ENCODE measurements around the gene ZFP69B. TPM values are rescaled to one million over a fixed set of nuclear protein-coding genes. Genes with fewer than 3 reads are reported as not detected.

Gene ZFP69B
- total RNA-seq, 1 experiment from 2014 or later: 1.2 TPM

GRCh38 chr1:40404670-40405462 lies 45.4 kb upstream of the ZFP69B start:
- Mint-ChIP-seq H3K27ac (ENCODE audit: unreplicated experiment) (no peak overlapping the region), H3K9me3 (ENCODE audit: unreplicated experiment) (no peaks in the 10 kb centered on the region), H3K4me3 (ENCODE audit: unreplicated experiment) (no peak overlapping the region), H3K4me1 (ENCODE audit: low read depth, unreplicated experiment) (no peaks in the 10 kb centered on the region), H3K27me3 (ENCODE audit: insufficient read depth, unreplicated experiment) (no peaks in the 10 kb centered on the region), H3K36me3 (ENCODE audit: insufficient read depth, unreplicated experiment) (no peaks in the 10 kb centered on the region)
- POLR2A ChIA-PET: no interaction called here
- DNase-seq: peak in 1 of 2 experiments; percentile 19
- H3K4me3 ChIP-seq (ENCODE audit: low read depth, low read length): no peak overlapping the region
- H3K9me3 ChIP-seq: no peaks in the 10 kb centered on the region
- CTCF ChIA-PET: interaction anchor here (0.6 to 1.5 kb wide), 11 partner anchors 20 to 365 kb away, joined by 3 to 15 read pairs (median 6); partner anchors contain the start of genes CAP1 and SMAP2
- TF ChIP-seq CTCF (IDR thresholded peaks at IDR 0.05; ENCODE audit: insufficient read depth in 1 of 2, low read depth in 1 of 2, low read length in 1 of 2, severe bottlenecking in 1 of 2, unreplicated experiment in 1 of 2): peak; percentile 54 to 61
- intact Hi-C loops (cut with micrococcal nuclease; ENCODE audit: unreplicated experiment): loop anchor here (1.0 to 2.0 kb wide), 3 partner anchors 60 to 320 kb away; no protein-coding TSS in a partner anchor
- H3K4me1 ChIP-seq: no peaks in the 10 kb centered on the region
- H3K27me3 ChIP-seq (replicated peaks; ENCODE audit: control insufficient read depth, insufficient read depth, low read length): no peaks in the 10 kb centered on the region
- no TSS peak for BruUV-seq (replicated peaks)
- H3K36me3 ChIP-seq (ENCODE audit: control insufficient read depth, insufficient read depth, low read length): no peaks in the 10 kb centered on the region

GRCh38 chr1:40405812-40406211 lies 44.5 kb upstream of the ZFP69B start:
- no peaks in the 10 kb centered on the region for H3K36me3 Mint-ChIP-seq (ENCODE audit: insufficient read depth, unreplicated experiment)
- H3K27me3 ChIP-seq (replicated peaks; ENCODE audit: control insufficient read depth, insufficient read depth, low read length): no peaks in the 10 kb centered on the region
- no peak overlapping the region for H3K4me3 Mint-ChIP-seq (ENCODE audit: unreplicated experiment)
- H3K4me1 Mint-ChIP-seq (ENCODE audit: low read depth, unreplicated experiment): no peaks in the 10 kb centered on the region
- H3K4me1 ChIP-seq: no peaks in the 10 kb centered on the region
- no TSS peak for BruUV-seq (replicated peaks)
- TF ChIP-seq CTCF (IDR thresholded peaks at IDR 0.05; ENCODE audit: insufficient read depth in 1 of 2, low read depth in 1 of 2, low read length in 1 of 2, severe bottlenecking in 1 of 2, unreplicated experiment in 1 of 2): no peak
- POLR2A ChIA-PET: no interaction called here
- CTCF ChIA-PET: interaction anchor here (1.5 kb wide), 5 partner anchors 22 to 262 kb away, joined by 3 to 15 read pairs (median 6); no protein-coding TSS in a partner anchor
- intact Hi-C loops (cut with micrococcal nuclease; ENCODE audit: unreplicated experiment): loop anchor here (2.0 kb wide), 2 partner anchors 61 to 321 kb away; no protein-coding TSS in a partner anchor
- DNase-seq: no peak
- no peaks in the 10 kb centered on the region for H3K9me3 Mint-ChIP-seq (ENCODE audit: unreplicated experiment)
- no peaks in the 10 kb centered on the region for H3K9me3 ChIP-seq
- no peak overlapping the region for H3K4me3 ChIP-seq (ENCODE audit: low read depth, low read length)
- no peaks in the 10 kb centered on the region for H3K27me3 Mint-ChIP-seq (ENCODE audit: insufficient read depth, unreplicated experiment)
- no peaks in the 10 kb centered on the region for H3K36me3 ChIP-seq (ENCODE audit: control insufficient read depth, insufficient read depth, low read length)
- H3K27ac Mint-ChIP-seq (ENCODE audit: unreplicated experiment): no peak overlapping the region

GRCh38 chr1:40407453-40407852 lies 42.8 kb upstream of the ZFP69B start:
- H3K9me3 ChIP-seq: no peaks in the 10 kb centered on the region
- Mint-ChIP-seq H3K27me3 (ENCODE audit: insufficient read depth, unreplicated experiment) (no peaks in the 10 kb centered on the region), H3K36me3 (ENCODE audit: insufficient read depth, unreplicated experiment) (no peaks in the 10 kb centered on the region), H3K9me3 (ENCODE audit: unreplicated experiment) (no peaks in the 10 kb centered on the region), H3K27ac (ENCODE audit: unreplicated experiment) (no peak overlapping the region), H3K4me3 (ENCODE audit: unreplicated experiment) (no peak overlapping the region), H3K4me1 (ENCODE audit: low read depth, unreplicated experiment) (no peaks in the 10 kb centered on the region)
- H3K4me3 ChIP-seq (ENCODE audit: low read depth, low read length): no peak overlapping the region
- intact Hi-C loops (cut with micrococcal nuclease; ENCODE audit: unreplicated experiment): no loop called here
- BruUV-seq (replicated peaks): no TSS peak
- no peak for DNase-seq
- no peaks in the 10 kb centered on the region for H3K27me3 ChIP-seq (replicated peaks; ENCODE audit: control insufficient read depth, insufficient read depth, low read length)
- CTCF ChIA-PET: interaction anchor here (0.6 kb wide), 1 partner anchor 72 kb away, joined by 5 read pairs; no protein-coding TSS in a partner anchor
- no peaks in the 10 kb centered on the region for H3K36me3 ChIP-seq (ENCODE audit: control insufficient read depth, insufficient read depth, low read length)
- TF ChIP-seq CTCF (IDR thresholded peaks at IDR 0.05; ENCODE audit: insufficient read depth in 1 of 2, low read depth in 1 of 2, low read length in 1 of 2, severe bottlenecking in 1 of 2, unreplicated experiment in 1 of 2): no peak
- POLR2A ChIA-PET: no interaction called here
- no peaks in the 10 kb centered on the region for H3K4me1 ChIP-seq

All from Caco-2 (cell line).